CD4-positive, alpha-beta T cell treated with Interleukin-6 for 4 hours (primary cell): ENCODE data around the gene FGF4.

Source experiments
- DNase-seq: peaks from one replicate; pipeline ENCODE4 v3.0.0-alpha.2; 2020; ENCODE audit warnings: mixed read lengths

Gene FGF4, protein sequence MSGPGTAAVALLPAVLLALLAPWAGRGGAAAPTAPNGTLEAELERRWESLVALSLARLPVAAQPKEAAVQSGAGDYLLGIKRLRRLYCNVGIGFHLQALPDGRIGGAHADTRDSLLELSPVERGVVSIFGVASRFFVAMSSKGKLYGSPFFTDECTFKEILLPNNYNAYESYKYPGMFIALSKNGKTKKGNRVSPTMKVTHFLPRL

DNA sequence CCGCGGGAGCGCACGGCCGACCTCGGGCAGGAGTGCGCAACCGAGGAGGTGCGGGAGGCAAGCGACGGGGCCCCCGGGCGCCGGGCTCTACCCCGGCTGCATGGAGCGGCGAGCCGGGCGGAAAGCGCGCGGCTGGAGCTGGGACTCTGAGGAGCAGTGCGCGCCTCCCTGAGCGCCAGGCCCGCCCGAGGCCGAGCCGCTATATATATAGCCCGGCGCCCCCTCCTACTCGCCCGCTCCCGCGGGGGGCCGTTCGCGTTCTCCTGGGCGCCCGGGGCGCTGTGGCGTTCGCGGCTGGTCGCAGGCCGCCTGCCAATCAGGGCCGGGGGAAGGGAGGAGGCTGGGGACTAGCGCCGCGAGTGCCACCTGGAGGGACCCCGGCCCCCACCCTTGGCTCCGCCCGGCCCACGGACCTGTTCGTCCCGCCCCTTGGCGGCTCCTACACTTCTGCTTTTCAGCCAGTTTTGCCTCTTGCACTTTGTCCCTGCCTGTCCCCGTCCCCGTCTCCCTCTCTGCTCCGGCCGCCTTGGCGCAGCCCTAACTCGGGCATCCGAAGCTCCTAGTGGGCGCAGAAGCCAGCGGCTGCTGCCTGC lies at the start of gene FGF4:
TSS of gene FGF4 (minus strand) at position 179 of the 593 bp plus-strand sequence. CDS start 257 bp downstream, outside the sequence.
- no peak for DNase-seq

DNA sequence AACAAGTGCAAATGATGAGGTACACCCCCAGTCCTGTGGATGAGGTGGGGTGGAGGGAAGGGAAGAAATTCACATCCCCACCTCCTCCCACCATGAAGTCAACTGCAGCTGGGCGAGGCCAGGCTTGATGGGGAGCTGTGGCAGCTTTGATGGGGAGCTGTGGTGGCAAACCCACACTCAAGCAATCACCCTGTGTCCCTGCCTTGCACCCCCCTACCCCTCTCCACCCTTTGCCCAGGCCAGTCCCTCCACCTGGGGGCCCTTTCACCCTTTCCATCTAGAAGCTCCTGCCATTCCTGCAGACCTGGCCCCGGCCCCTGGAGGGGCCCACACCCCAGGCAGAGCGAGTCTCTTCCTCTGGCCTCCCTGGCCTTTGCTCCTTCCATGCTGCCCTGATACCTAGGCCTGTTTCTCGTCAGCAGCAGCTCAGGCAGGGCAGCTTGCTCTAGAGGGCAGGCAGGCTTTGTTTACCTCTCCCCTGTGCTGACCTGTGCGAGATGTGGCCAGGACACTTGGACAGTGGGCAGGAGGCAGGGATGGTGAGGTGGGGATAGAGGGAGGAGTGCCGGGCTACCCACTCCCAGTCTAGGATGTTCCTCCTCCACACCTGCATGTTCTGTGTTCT lies 48.6 kb upstream of the FGF4 start:
- no peak for DNase-seq

DNA sequence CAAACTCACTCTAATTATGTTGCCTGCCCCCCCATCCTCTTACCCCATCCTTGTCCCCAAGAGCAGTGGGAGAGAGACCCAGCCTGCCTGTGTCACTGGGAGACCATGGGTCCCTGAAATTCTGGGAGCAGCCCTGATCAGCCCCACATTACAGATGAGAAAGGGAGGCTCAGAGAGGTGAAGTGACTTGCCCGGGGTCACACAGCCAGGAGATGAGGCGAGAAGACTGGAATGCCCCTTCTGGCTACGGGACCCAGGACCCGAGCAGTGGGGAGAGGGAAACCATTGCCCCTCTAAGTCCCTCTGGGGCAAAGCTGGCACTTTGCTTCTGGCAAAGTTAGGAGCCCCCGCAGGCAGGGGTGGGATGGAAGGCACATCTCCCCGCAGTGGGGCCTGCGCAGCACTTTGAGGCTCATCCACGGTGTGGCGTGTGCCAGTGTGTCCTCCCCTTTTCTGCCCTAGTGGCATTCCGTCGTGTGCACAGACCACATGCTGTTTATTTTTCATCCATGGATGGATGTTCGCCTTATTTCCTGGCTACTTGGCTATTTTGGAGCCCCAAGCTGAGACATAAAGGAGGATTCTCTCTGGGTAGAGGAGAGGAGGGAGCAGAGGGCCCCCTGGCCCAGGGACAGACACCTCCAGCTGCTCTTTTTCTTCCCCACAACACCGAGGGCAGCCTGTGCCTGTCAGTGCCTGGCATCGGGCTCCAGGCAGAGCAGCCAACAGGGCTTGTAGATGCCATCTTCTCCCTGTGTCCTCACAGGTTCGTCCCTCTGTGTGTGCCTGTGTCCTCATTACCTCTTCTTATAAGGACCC lies 47.7 kb upstream of the FGF4 start:
- DNase-seq: no peak

DNA sequence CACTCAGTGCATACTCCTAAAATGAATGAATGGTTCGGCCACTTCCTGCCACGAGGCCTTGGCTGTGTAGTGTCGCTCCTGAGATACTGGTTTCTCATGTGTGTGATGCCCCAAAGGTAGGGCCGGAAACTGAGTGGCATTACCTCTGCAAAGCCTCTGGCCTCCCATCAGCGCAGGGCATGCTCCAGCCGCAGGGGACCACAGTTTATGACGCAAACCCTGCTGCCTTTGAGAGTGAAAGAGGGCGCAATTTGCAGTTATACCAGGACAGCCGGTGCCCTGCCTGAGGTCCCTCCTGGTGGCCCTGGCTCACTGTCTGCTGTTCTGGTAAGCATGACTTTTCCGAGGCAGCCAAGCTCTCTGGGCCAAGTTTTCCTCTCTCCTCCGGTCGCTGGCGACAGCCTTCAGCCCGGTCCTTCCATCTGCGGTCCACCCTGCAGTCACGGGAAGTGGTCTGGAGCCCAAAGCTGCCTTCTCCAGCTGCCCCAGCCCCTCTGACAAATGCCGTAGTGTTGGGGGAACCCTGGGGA lies 46.4 kb upstream of the FGF4 start:
- DNase-seq: no peak

DNA sequence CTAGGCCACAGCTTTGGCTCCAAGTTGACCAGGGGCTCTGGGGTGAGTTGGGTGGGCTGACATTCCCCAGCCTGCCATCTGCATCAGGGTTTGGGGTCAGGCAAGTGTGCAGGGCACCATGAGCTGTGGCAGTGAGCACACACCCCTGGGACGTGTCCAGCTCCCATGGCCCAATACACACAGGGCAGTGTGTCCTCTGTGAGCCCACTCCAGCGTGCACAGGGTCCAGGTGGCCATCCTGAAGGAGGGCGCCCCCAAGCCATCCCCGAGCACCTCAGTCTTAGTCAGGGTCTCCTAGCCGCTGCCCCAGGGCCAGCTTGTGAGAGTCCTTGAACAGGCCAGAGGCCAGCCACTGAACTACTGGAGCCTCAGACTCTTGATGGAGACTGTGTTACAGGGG lies 45.3 kb upstream of the FGF4 start:
- DNase-seq: no peak

DNA sequence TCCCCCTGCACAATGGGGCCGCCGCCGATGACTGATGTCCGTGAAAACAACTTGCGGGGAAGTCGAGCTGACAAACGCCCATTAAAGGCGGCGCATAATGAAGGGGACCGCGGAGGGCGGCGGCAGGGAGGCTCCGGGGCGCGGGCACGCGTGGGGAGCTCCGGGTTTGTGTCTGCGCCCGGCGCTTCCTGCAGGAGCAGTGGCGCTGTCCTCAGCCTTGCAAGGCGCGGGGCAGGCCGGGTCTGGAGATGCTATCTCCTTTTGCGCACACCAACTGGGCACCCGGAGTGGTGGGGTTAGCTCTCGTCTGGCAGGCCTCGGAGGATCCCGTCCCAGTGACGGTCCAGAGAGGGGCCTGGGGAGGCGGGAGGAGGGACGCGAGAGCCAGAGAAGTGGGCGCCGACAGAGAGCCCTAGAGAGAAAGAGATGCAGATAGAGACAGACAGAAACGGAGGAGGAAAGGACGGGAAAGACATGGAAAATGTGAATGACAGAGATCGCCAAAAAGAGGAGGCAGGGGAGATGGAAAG lies 44.5 kb upstream of the FGF4 start:
- no peak for DNase-seq

DNA sequence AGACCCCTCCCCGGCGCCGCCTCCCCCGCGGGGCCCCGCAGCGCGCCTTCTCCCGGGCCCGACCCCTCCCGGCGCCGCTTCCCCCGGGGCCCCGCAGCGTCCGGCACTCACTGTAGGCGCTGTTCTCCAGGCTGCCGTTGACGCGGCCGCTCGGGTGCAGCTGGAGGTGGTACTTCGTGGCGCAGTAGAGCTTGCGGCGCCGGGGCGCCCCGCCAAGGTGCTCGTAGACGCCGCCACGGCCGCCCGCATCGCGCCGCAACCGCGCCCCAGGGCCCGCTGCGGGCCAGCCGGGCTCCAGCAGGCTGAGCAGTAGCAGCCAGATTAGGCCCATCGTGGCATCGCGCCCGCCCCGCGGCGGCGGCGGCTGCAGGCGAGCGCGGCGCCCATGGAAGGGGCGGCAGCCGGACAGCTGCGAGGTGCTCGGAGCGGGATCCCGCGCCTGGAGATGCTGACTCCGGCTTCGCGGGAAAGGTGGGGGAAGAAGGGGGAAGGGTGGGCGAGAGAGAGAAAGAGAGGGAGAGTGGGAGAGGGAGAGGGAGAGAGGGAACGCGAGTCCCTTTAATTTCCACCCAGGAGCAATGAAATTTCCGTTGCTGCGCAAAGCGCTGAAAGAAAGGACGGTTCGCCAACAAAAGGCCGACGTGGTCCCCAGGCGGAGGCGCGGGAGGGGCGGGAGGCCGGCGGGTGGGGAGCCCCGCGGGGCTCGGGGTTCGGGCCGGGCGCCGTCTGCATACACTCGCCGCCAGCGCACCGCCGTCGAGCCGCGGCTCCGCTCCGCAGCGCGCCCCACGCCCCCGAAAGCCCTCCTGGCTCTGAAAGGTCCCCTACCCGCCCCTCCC lies 43.7 kb upstream of the FGF4 start, which contains the start of gene FGF3:
TSS of gene FGF3 (minus strand) at position 814 of the 839 bp plus-strand sequence. CDS start at position 331, 483 bp downstream.
- DNase-seq: no peak

DNA sequence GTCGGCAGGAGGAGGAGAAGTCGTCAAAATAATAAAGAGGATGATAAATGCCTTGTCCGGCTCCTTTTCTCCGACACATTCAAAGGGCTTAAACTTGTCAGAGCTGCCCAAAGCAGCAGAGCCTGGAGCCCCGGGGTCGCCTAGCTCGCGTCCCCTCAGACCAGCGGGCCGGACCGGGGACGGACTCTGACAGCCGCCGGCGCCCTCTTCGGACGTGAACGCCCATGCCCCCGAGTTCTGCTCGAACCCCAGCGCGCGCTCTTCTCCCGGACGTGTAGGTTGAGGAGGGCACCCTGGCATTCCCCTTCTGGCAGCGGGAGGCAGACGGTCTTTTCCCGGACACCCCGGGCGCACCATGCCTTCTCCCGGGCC lies 43.1 kb upstream of the FGF4 start:
- no peak for DNase-seq

DNA sequence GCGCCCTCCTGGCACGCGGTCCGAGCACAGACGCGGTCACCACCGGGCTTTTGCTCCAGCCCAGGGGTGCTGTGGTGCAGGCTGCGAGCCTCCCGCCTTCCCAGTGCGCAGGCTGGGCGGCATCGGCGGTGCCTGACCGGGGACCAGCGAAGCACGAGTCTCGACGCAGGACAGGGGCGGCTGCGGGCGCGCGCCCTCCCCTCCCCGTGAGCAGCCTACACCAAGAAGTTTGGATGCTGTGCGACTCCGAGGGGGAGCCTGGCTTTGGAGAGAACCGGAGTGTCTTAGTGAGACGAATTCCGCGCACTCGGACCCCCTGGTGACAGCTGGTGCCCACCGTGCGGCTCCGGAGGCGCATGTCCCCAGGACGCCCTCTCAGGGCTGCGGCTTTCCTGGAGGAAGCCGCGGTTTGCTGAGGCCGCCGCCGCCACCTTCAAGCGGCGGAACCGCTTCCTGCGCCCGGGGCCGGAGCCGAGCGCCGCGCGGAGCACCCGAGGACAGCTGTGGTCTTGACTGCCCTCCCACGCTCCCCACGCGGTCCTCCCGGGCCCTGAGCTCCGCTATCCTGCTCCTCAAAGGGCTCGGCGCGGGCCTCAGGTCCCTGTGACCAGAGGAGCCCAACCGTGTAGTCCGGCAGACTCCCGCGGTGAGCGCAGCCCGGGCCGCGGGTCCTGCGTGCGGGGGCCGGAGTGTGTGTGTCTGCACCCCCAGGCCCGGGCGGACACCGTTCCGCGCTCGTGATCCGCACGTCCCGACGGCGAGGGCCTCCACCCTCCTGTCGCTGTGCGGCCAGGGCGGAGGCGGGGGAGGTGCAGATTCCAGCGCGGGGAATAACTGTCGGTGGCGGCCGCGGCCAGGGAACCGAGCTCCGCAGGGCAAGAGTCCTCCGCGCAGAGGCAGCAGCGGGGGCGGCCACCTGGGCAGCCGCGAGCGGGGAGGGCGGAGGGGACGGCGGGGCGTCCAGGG lies 42.4 kb upstream of the FGF4 start:
- no peak for DNase-seq

DNA sequence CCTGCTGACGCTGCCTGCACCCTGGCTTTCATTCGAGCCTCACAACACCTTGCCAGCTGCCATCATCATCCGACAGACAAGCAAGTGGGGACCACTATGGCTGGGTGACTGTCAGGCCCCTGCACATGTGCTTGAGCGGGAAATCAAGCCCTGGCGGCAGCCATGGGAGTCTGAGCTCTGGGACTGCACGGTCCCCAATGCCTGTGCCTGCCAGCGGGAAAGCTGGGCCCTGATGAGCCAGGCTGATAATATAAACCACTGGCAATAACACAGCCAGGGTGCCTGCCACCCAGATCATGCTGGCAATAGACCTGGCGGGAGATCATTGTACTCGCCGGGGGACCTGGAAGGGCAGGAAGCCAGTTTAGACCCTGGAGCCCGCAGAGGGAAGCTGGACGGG lies 41.5 kb upstream of the FGF4 start:
- no peak for DNase-seq

DNA sequence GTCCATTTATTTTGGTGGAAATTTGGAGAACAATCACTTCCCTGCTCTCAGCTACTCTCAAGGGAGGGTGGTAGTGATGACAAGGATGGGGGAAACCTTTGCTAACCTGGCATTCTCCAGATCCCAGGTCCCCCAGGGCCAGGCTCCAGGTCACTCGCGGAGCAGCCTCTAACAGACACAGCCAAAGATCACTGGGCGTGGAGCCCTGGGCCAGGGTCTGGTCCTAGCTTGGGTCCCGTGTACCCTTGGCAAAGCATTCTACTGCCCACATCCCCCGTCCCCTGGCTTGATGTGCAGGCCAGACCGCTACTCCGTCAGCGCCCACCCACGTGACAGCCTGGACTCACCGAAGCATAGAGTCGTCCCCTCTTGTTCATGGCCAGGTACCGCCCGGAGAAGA lies 40.8 kb upstream of the FGF4 start:
- DNase-seq: no peak

DNA sequence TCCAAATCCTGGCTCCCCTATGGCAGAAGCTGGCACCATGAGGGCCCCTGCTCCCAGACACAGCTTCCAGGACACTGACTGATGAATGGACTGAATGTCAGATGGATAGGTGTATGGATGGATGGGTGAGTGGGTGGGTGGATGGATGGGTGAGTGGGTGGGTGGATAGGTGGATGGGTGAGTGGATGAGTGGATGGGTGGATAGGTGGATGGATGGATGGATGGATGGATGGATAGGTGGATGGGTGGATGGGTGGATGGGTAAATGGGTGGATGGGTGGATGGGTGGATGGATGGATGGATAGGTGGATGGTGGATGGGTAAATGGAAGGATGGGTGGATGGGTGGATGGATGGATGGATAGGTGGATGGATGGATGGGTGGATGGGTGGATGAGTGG lies 39.8 kb upstream of the FGF4 start:
- DNase-seq: no peak

DNA sequence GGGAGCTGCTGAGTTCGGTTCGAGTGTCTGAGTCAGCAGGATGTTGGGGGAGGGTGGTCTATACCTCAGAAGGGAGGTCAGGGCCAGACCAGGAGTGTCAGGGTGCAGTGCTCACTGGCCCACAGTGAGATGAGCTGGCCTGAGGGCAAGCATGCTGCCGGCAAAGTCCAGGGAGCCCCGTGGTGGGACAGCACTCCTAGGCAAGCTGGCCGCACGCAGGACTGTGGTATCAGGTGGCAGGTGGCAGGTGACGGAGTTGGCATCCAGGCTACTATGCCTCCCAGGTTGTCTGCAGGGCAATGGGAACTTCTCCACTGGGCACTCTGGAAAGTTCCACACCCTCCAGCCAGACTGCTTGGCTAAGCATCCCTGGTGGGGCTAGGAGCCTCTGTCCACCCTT lies 39.3 kb upstream of the FGF4 start:
- DNase-seq: no peak

DNA sequence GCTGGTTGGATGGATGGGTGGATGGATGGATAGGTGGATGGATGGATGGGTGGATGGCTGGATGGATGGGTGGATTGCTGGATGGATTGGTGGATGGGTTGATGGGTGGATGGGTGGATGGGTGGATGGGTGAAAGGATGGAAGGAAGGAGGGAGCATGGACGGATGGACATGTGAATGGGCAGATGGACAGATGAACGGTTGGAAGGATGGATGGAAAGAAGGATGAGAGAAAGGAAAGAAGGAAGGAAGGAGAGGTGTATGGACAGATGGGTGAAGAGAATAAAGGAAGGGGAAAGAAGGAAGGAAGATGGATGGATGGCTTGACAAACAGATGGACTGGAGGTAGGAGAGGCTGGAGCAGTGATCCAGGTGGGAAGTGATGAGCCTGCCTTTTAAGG lies 38.7 kb upstream of the FGF4 start:
- no peak for DNase-seq

DNA sequence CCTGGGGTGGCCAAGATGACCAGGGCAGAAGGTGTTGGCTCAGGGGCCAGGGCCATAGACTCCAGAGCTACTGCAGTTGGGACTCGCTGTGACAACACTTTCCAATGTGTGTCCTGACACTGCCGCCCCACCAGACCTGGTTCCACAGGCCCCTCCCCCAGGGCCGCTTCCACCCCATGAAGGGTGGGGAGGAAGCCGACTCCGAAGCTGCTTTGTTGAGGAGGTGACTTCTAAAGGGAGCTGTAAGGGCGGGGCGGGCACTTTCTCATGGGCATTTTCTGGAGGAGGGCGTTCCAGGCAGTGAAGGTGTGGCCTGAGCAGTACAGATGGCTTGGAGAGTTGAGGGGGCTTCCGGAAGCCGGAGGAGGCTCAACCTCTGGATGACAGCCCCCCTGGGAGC lies 37.8 kb upstream of the FGF4 start:
- DNase-seq: no peak

DNA sequence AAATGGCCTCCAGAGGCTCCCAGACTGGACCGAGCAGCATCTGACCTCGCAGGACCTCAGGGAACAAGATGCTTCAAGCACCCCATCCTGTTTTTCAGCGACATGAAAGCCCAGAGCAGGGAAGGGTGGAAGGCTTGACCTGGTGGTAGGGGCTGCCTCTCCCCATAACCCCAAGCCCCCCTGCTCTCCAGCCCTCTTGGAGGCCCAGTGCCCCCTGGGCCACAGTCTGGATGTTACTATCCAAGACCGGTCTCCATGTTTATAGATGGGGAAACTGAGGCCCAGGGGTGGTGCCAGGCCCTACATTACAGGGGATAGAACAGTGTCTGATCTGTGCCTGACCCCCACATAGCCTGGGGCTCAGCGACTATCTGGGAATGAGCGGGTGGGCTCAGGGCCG lies 37.1 kb upstream of the FGF4 start:
- DNase-seq: no peak

DNA sequence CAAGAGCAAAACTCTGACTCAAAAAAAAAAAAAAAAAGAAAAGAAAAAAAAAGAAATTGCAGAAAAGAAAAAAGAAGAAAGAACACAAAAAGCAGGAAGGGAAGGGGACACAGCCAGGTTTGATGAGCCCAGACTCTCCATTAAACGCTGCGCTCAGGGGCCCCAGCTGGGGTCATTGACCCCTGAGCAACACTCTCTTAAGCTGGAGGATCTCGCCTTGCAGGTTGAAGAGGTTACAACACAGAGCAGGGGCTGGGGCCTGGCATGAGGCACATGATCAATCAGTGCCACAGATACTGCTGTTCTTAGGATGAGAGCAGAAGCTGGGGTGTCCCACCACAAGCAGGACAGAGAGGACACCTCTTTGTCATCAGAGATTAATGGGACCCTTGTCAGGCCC lies 36.3 kb upstream of the FGF4 start:
- DNase-seq: no peak

DNA sequence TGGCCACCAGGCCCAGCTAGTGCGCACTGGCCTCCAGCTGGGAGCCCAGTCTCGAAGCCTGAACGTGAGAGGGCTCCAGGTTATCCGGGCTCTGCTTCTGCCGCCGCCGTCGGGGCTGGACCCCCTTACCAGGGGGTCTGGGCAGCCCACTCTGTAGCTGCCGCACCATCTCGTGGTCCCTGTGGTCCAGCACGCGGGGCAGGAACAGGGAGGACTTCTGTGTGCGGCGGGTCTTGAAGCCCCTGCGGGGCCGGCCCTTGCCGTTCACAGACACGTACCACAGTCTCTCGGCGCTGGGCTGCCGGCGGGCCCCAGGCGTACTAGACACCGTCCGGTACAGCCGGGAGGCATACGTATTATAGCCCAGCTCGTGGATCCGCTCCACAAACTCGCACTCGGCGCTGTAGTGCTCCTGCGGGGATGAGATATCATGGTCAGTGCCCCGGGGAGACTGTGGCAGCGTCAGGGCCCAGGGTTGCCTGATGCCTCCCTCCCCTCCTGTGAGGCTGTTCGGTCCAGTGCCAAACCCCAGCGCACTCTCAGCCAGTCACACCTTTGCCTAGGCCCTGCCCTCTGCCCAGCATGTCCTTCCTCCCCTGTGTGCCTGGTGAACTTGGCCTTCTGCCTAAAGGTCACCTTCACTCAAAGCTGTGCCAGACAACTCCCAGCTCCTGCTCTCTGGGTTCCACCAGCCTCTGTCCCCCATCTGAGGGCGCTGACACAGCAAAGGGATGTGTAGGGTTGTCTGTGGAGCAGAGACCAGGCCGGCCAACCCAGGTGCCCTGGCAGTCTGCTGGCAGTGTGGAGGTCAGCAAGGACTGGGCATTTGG lies 35.4 kb upstream of the FGF4 start:
- no peak for DNase-seq

DNA sequence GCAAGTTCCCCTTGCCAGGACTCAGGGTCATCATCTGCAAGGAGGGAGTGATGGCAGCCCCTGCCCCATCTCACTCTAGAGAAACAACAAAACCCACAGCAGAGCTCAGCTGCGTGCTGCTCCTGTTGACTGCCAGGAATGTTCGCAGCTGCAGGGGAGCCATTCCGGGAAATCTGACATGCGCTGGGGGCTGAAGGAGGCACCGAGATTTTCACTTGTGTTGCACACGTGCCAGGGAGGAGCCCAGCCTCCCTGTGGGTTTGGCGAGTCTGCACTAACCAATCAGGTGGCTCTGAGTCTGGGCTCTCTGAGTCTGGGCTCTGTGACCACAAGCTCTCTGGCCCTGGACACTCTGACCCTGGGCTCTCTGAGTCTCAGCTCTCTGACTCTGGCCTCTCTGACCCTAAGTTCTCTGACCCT lies 33.5 kb upstream of the FGF4 start:
- no peak for DNase-seq
